ENCODE measurements around the gene ADCY4.
"Not testable (repeated sequence)": the region's sequence is repeated elsewhere in the genome, so short reads cannot be mapped to it uniquely, and the experiment has no call there.

ADCY4 gene

GRCh38 chr14:24334431-24335291 lies at the start of gene ADCY4:
TSS of gene ADCY4 (minus strand) at chr14:24335071. CDS start at chr14:24334652, 419 bp downstream.
- DNase-seq = no peak

DNA sequence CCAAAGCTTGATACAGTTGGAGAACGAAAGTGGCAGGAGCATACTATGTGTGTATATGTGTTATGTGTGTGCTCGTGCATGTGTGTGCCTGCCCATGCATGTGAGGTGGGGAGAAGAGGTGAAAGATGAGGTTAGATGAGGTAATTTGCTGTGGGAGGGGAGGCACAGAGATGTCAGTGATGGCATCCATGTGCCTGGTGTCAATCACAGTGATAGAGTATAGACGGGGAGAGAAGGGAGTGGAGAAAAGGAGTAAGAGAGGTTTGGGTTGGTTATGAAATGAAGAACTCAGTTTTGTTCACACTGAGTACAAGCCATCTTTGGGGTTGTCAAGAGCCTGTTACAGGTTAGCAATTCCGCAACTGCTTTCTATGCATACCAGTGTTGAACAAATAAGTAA lies 49.3 kb upstream of the ADCY4 start:
- DNase-seq = no peak

DNA sequence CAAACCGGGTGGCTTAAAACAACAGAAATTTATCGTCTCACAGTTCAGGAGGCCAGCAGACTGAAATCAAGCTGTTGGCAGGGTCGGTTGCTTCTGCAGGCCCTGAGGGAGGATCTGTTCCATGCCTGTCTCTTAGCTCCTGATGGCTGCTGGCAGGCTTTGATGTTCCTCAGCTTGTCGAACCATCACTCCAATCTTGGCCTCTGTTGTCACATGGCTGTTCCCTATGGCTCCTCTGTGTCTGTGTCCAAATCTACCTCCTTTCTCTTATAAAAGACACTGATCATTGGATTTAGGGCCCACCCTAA lies 47.1 kb upstream of the ADCY4 start:
- no peak for DNase-seq

- DNase-seq = no peak
Observed at GRCh38 chr14:24381363-24382063, 46.6 kb upstream of the ADCY4 start.

DNA sequence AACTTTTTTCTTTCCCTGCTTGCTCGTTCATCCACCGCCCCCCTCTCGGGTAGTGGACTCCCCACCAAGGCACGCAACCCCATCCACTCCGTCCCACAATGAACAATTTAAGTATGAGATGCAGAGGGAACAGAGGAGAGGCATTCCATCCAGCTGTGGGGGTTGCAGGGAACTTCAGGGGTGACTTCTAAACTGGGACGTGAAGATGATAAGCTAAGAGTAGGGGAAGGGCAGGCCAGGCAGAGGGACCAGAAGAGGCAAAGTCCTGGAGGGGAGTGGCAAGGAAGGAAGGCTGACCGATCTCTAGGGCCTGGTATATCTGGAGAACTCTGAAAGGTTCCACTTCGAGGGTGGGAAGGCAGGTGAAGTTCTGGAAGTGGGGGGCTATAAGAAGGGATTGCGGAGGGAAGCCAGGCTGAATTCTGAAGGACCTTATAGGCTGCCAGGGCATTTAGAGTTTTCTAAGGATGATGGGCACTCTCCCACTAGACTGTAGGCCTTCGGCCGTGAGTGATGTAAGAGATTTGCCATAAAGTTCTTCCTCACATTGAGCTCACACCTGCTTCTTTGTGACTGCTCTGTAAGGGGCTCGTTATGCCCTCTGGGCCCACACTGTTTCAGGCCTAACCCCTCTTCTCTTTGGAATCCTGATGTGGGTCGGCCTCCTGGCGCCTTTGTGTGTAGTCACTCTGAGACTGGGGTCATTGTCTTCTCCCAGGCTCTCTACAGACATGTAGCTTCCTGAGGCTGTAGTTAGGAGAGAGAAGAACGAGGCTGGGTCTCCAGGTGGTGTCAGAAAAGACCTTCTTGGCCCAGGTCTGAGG lies 45.2 kb upstream of the ADCY4 start:
- no peak for DNase-seq

- DNase-seq = no peak
Observed at GRCh38 chr14:24378981-24379906, 44.4 kb upstream of the ADCY4 start.

- DNase-seq = no peak
Observed at GRCh38 chr14:24378327-24378726, 43.5 kb upstream of the ADCY4 start.

DNA sequence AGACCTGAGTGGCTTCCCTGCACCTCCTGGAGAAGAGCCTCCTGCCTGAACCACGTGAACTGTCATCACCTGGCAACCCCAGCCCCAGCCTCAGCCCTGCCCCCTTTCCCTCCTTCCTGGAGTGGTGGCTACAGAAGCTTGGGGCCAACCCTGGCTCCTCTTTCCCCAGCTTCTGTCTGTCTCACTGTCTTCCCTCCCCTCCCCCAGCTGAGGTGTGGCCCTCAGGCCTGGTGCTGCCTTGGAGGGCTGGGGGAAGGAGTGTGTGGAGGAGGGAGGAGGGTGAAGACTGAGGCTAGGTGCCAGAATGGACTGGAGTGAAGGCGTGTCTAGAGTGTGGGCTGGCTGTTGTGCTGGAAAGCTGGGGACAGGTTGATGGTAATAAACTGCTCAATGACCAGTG lies 42.8 kb upstream of the ADCY4 start:
- no peak for DNase-seq

- DNase-seq = no peak
Observed at GRCh38 chr14:24377126-24377525, 42.3 kb upstream of the ADCY4 start.

DNA sequence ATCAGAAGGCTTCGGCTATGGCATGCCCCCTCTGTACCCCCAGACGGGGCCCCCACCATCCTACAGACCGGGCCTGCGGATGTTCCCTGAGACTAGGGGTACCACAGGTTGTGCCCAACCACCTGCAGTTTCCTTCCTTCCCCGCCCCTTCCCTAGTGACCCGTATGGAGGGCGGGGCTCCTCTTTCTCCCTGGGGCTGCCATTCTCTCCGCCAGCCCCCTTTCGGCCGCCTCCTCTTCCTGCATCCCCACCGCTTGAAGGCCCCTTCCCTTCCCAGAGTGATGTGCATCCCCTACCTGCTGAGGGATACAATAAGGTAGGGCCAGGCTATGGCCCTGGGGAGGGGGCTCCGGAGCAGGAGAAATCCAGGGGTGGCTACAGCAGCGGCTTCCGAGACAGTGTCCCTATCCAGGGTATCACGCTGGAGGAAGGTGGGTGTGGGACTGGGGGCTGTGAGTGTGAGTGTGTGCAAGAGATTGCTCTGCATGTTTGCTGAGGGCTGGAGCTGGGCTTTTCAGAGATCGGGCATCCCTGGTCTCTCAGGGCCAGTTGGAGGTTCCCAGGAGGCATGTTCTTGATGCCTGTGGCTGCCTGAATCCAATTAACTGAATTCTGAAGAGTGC lies 41.7 kb upstream of the ADCY4 start:
- no peak for DNase-seq

DNA sequence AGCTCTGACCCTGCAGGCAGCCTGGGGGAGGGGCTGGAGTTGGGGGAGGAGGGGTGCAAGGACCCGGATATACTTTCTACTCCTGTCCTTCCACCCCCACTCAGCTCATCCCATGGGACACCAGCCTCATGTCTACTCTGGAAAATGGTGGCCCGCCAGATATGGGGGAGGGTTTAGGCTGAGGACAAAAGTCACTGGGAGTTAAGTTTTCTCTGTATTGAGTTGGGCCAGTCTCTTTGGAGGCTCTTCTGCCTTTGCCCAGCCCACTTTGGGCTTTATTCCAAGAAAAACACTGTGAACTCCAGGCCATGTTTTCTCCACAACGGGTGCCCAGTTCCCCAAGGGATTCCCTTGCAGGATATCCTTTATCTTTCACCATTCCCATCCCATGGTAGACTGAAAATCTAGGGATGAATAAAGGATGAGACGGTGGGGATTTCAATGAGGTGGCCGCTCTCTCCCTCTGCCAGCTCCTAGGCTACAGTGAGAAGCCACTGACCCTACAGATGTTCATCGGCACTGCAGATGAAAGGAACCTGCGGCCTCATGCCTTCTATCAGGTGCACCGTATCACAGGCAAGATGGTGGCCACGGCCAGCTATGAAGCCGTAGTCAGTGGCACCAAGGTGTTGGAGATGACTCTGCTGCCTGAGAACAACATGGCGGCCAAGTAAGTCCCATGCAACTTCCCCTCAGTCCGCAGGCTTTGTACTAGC lies 38.0 kb upstream of the ADCY4 start:
- DNase-seq = no peak

DNA sequence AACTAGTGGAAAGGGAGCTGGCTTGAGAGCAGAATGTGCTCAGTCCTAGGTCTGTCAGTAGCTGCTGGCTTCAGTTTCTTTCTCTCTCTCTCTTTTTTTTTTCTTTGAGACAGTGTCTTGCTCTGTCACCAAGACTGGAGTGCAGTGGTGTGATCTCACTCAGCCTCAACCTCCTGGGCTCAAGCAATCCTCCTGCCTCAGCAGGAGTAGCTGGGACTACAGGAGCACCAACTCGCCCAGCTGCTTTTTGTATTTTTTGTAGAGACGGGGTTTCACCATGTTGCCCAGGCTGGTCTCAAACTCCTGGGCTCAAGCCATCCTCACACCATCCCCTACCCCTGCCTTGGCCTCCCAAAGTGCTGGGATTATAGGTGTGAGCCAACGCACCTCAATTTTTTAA lies 36.7 kb upstream of the ADCY4 start:
- not testable (repeated sequence) for DNase-seq

DNA sequence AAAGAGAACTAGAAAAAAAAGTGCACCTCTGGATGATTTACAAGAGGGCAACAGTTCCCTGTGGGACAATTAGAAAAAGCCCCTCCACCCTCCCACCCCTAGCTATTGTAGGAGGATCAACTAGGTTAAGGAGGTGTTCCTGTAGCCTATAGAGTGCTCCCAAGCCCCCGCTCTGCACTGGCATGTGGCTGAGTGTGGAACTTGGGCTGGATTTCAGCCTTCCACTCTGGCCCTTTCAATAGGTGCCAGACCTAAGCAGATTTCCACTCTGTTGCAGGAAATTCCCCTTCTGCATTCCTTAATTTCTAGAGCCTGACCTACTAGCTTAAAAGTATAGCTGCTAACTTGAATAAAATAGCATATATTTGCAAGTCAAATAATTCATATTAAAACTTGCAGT lies 35.9 kb upstream of the ADCY4 start:
- DNase-seq = no peak

GRCh38 chr14:24369907-24370687 lies 35.2 kb upstream of the ADCY4 start:
- DNase-seq = no peak

DNA sequence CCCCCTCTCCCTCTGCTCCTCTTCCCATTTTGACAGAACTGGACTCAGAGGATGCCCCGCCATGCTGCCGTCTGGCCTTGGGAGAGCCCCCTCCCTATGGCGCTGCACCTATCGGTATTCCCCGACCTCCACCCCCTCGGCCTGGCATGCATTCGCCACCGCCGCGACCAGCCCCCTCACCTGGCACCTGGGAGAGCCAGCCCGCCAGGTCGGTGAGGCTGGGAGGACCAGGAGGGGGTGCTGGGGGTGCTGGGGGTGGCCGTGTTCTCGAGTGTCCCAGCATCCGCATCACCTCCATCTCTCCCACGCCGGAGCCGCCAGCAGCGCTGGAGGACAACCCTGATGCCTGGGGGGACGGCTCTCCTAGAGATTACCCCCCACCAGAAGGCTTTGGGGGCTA lies 34.6 kb upstream of the ADCY4 start:
- no peak for DNase-seq

DNA sequence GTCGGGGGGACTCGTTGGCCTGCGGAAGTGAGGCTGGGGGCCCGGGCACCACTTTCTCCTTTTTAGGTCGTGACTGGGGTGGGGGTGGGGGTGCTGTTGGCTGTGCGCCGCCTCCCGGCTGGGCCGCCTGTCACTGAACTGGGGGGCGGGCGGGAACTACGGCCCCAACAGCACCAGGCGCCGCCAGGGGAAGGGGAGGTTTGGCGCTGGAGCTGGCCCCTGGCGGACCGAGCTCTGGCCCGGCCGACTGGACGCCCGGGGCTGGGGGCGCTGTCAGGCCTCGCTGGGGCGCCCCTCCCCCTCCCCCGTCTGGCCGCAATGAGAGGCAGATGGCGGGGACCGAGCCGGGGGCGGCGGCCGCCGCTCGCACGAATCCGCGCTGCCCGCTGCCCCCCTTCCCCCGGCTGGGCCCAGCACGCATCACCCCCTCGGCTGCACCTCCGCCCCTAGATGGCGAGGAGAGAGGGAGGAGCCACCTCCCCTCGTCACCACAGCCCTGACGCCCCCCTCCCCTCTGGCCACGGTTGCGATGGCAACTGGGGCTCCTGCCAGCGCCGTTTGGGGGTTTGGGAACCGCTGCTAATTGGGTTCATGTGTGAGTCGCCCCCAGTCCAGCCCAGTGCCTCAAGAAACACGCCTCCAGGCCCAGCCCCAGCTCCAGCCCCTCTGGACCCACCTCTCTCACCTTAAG lies 33.8 kb upstream of the ADCY4 start:
- peak; percentile 65 for DNase-seq

- DNase-seq = no peak
Observed at GRCh38 chr14:24368212-24368561, 33.3 kb upstream of the ADCY4 start.

DNA sequence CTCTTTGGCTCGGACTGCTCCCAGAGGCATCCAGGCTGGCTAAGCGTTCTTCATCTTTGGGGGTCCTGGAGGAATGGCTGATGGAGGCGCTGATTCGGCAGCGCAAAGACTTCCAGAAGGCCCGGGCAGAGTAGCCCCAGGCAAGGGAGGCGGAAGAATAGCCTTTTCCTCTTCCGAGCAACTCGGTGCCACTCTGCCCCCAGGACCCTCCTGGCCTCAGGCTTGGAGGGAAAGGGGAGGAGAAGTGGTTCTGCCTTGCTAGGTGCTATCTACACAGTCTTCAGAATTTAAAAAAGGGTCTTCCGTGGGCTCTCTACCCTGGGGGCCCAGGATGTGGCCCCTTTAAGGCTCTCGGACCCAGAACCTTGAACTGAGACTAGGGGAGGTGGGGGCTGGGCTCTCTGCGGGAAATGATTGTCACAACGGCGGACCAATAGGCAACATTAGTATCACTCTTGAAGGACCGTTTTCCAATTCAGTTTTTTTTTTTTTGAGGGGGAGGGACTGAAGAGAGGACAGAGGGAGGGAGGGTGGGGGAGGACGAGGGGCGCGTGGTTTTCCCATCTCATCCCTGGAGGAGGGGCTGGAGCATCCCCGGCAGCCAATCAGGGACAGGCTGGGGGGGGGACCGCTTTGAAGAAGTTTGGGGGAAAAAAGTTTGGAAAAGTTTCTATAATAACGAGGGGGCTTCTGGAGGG lies 32.8 kb upstream of the ADCY4 start, which contains the start of gene NFATC4:
TSS of gene NFATC4 (plus strand) at position 671 of the 698 bp plus-strand sequence. CDS start 157 bp downstream, outside the sequence.
- DNase-seq = no peak
